ENCODE data around the gene CHRM1. TPM values are rescaled to one million over a fixed set of nuclear protein-coding genes. Genes with fewer than 3 reads are reported as not detected.

CHRM1 gene
- polyA plus RNA-seq, 3 donors = not detected

- Histone ChIP-seq H3K27me3 (ENCODE audit: control insufficient read depth in 2 of 2, insufficient read depth in 2 of 2, low read length in 2 of 2) (peaks cover 0 to 4% of the 10 kb centered on the region in 2 donors), H4K20me1 (ENCODE audit: insufficient read depth, low read length) (no peaks in the 10 kb centered on the region), H3K4me1 (ENCODE audit: control insufficient read depth in 1 of 2, insufficient read depth in 2 of 2, low read length in 2 of 2) (no peaks in the 10 kb centered on the region), H3K4me2 (replicated peaks; ENCODE audit: extremely low read depth, low read length, poor library complexity, severe bottlenecking) (no peak overlapping the region), H3K36me3 (replicated peaks in 1 of 2; ENCODE audit: control insufficient read depth in 1 of 2, insufficient read depth in 2 of 2, low read length in 2 of 2) (no peaks in the 10 kb centered on the region), H2AFZ (ENCODE audit: insufficient read depth, low read depth, low read length, poor library complexity, severe bottlenecking) (no peak overlapping the region), H3K79me2 (ENCODE audit: insufficient read depth, low read length) (no peaks in the 10 kb centered on the region), H3K9ac (ENCODE audit: insufficient read depth, low read length, poor library complexity, severe bottlenecking) (no peak overlapping the region), H3K27ac (ENCODE audit: low read depth in 1 of 2, low read length in 2 of 2) (no peak overlapping the region), H3K4me3 (replicated peaks in 1 of 3; ENCODE audit: low read depth in 2 of 3, low read length in 3 of 3) (no peak overlapping the region), H3K9me3 (replicated peaks in 1 of 2; ENCODE audit: control insufficient read depth in 1 of 2, insufficient read depth in 1 of 2, low read length in 2 of 2) (no peaks in the 10 kb centered on the region)
- DNase-seq = no peak
- WGBS (ENCODE audit: insufficient coverage) = 100% methylated on average over 2 of the region's 3 CpGs
- intact Hi-C loops (cut with micrococcal nuclease) = no loop called here
- no peaks in the 10 kb centered on the region for H3K36me3 Mint-ChIP-seq
- H3K9me3 Mint-ChIP-seq = peaks cover 0 to 11% (median 3%) of the 10 kb centered on the region in 7 donors
- H3K27me3 Mint-ChIP-seq (ENCODE audit: low read depth in 3 of 3) = peaks cover 10 to 15% (median 13%) of the 10 kb centered on the region in 3 donors
- H3K4me3 Mint-ChIP-seq = no peak overlapping the region
- no peak overlapping the region for H3K27ac Mint-ChIP-seq
- TF ChIP-seq CTCF (IDR thresholded peaks at IDR 0.05) = no peak
- H3K4me1 Mint-ChIP-seq = peaks cover 8% of the 10 kb centered on the region
Measured at GRCh38 chr11:62962391-62962790, 41.2 kb upstream of the CHRM1 start.

- Mint-ChIP-seq H3K27me3 (ENCODE audit: low read depth in 3 of 3) (peaks cover 6 to 10% (median 10%) of the 10 kb centered on the region in 3 donors), H3K4me3 (no peak overlapping the region), H3K4me1 (peaks cover 8% of the 10 kb centered on the region), H3K9me3 (no peaks in the 10 kb centered on the region), H3K36me3 (no peaks in the 10 kb centered on the region), H3K27ac (peak overlapping the region in 1 of 7 donors; percentile 66)
- intact Hi-C loops (cut with micrococcal nuclease) = no loop called here
- no peak overlapping the region for H3K27ac ChIP-seq (ENCODE audit: low read depth in 1 of 2, low read length in 2 of 2)
- H4K20me1 ChIP-seq (ENCODE audit: insufficient read depth, low read length) = no peaks in the 10 kb centered on the region
- no peaks in the 10 kb centered on the region for H3K9me3 ChIP-seq (replicated peaks in 1 of 2; ENCODE audit: control insufficient read depth in 1 of 2, insufficient read depth in 1 of 2, low read length in 2 of 2)
- H3K4me2 ChIP-seq (replicated peaks; ENCODE audit: extremely low read depth, low read length, poor library complexity, severe bottlenecking) = no peak overlapping the region
- no peaks in the 10 kb centered on the region for H3K79me2 ChIP-seq (ENCODE audit: insufficient read depth, low read length)
- no peaks in the 10 kb centered on the region for H3K4me1 ChIP-seq (ENCODE audit: control insufficient read depth in 1 of 2, insufficient read depth in 2 of 2, low read length in 2 of 2)
- no peak for TF ChIP-seq CTCF (IDR thresholded peaks at IDR 0.05)
- no peak for DNase-seq
- H3K36me3 ChIP-seq (replicated peaks in 1 of 2; ENCODE audit: control insufficient read depth in 1 of 2, insufficient read depth in 2 of 2, low read length in 2 of 2) = no peaks in the 10 kb centered on the region
- 87% methylated on average over 3 of the region's 4 CpGs for WGBS (ENCODE audit: insufficient coverage)
- H3K4me3 ChIP-seq (replicated peaks in 1 of 3; ENCODE audit: low read depth in 2 of 3, low read length in 3 of 3) = no peak overlapping the region
- no peak overlapping the region for H3K9ac ChIP-seq (ENCODE audit: insufficient read depth, low read length, poor library complexity, severe bottlenecking)
- H2AFZ ChIP-seq (ENCODE audit: insufficient read depth, low read depth, low read length, poor library complexity, severe bottlenecking) = no peak overlapping the region
- H3K27me3 ChIP-seq (ENCODE audit: control insufficient read depth in 2 of 2, insufficient read depth in 2 of 2, low read length in 2 of 2) = peaks cover 0 to under 1% of the 10 kb centered on the region in 2 donors
Measured at GRCh38 chr11:62961017-62961570, 39.9 kb upstream of the CHRM1 start.

All from CD14-positive monocyte (primary cell).